ENCODE results near the gene MSRB3.

GRCh38 chr12:65427646-65428045 is 149.2 kb downstream of the MSRB3 start:
- TF ChIP-seq, protein P1, sequence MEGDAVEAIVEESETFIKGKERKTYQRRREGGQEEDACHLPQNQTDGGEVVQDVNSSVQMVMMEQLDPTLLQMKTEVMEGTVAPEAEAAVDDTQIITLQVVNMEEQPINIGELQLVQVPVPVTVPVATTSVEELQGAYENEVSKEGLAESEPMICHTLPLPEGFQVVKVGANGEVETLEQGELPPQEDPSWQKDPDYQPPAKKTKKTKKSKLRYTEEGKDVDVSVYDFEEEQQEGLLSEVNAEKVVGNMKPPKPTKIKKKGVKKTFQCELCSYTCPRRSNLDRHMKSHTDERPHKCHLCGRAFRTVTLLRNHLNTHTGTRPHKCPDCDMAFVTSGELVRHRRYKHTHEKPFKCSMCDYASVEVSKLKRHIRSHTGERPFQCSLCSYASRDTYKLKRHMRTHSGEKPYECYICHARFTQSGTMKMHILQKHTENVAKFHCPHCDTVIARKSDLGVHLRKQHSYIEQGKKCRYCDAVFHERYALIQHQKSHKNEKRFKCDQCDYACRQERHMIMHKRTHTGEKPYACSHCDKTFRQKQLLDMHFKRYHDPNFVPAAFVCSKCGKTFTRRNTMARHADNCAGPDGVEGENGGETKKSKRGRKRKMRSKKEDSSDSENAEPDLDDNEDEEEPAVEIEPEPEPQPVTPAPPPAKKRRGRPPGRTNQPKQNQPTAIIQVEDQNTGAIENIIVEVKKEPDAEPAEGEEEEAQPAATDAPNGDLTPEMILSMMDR (IDR thresholded peaks at IDR 0.05): no peak
- TF ChIP-seq POLR2A (IDR thresholded peaks at IDR 0.05): no peak
- TF ChIP-seq POLR2AphosphoS5 (IDR thresholded peaks at IDR 0.05): no peak
